DND-41 (cell line): Measurements from ENCODE around the gene RALBP1.

Experiments used
- CTCF ChIP-seq: IDR thresholded peaks from 2 replicates; pipeline ENCODE4 v1.5.1; 2012; ENCODE audit warnings: borderline replicate concordance, low read length, moderate library complexity, mild to moderate bottlenecking; ENCODE audit not compliant: poor library complexity, severe bottlenecking; ENCODE audit errors: extremely low read depth
- EZH2 ChIP-seq: IDR thresholded peaks from 3 replicates; pipeline ENCODE4 v1.6.1; 2012; ENCODE audit warnings: borderline replicate concordance, low read depth, mild to moderate bottlenecking, moderate library complexity, low read length, inconsistent platforms; ENCODE audit not compliant: severe bottlenecking

GRCh38 chr18:9475643-9476591 is 604 bp downstream of the RALBP1 start:
- no peak for TF ChIP-seq CTCF
- TF ChIP-seq EZH2, result no peak
